Endothelial cell of umbilical vein (primary cell): ENCODE data around the gene DPEP3. TPM values are rescaled to one million over a fixed set of nuclear protein-coding genes. Genes with fewer than 3 reads are reported as not detected.

Source experiments
- BruUV-seq: library from RNA; stranded (reverse); fragments of 400-500 nt; replicated peaks from 2 replicates; lab custom pipeline; 2021; lab: Mats Ljungman, UMichigan
- CTCF ChIA-PET: fragments of 300-600, 350-600 bp; sonication (Branson Sonifier 250); formaldehyde crosslinking; loops from one replicate; lab custom pipeline; 2021; ENCODE audit warnings: antibody characterized with exemption, inconsistent platforms; lab: Charles Lee
- POLR2A ChIA-PET: fragments of 300-600, 350-600 bp; sonication (Branson Sonifier 250); formaldehyde crosslinking; loops from one replicate; lab custom pipeline; 2021; ENCODE audit warnings: antibody characterized with exemption, inconsistent platforms; lab: Charles Lee
- DNase-seq: peaks from one replicate; pipeline ENCODE4 v3.0.0-alpha.2; 2011; ENCODE audit warnings: low read depth, low spot score
- FAIRE-seq: peaks from 2 replicates; lab custom pipeline; 2011; peaks lifted over from hg19 to GRCh38; lab: Jason Lieb, UNC
- H2AFZ ChIP-seq: 2 replicates; pipeline ENCODE4 v1.6.0; 2012; ENCODE audit warnings: low read depth, low read length, control low read depth, inconsistent platforms
- H3K27ac ChIP-seq: 2 replicates; pipeline ENCODE4 v1.5.1; 2011; ENCODE audit warnings: low read depth, mild to moderate bottlenecking, control low read depth, low read length, moderate library complexity; ENCODE audit not compliant: insufficient read depth
- H3K27me3 ChIP-seq, 2 experiments: 2 replicates each; pipeline versions ENCODE4 v1.6.0 to v1.6.1; 2011; ENCODE audit warnings: low read length in 2 of 2, mixed read lengths in 1 of 2; ENCODE audit not compliant: control insufficient read depth in 2 of 2, insufficient read depth in 2 of 2
- H3K36me3 ChIP-seq, 2 experiments: 2 replicates in 1 of 2; 3 replicates in 1 of 2; pipeline ENCODE4 v1.5.1; 2011; ENCODE audit warnings: low read length in 2 of 2, mild to moderate bottlenecking in 1 of 2, moderate library complexity in 1 of 2; ENCODE audit not compliant: control insufficient read depth in 2 of 2, insufficient read depth in 2 of 2; ENCODE audit errors: extremely low read depth in 1 of 2
- H3K4me1 ChIP-seq: 3 replicates; pipeline ENCODE4 v1.5.1; 2011; ENCODE audit warnings: mild to moderate bottlenecking, low read length; ENCODE audit not compliant: control insufficient read depth, insufficient read depth; ENCODE audit errors: extremely low read depth
- H3K4me2 ChIP-seq: 2 replicates; pipeline ENCODE4 v1.6.1; 2011; ENCODE audit warnings: low read length, control low read depth, mixed read lengths; ENCODE audit not compliant: insufficient read depth
- H3K4me3 ChIP-seq, 3 experiments: fragments of 200-600 bp in 1 of 3; sonication (generic), shearing (Covaris generic) in 1 of 3; replicated peaks in 1 of 3; 2 replicates each; pipeline ENCODE4 v1.5.1; 2011 to 2016; ENCODE audit warnings: control low read depth in 3 of 3, low read length in 3 of 3, mild to moderate bottlenecking in 2 of 3, inconsistent platforms in 1 of 3, low read depth in 1 of 3, moderate library complexity in 1 of 3; ENCODE audit not compliant: insufficient read depth in 1 of 3
- H3K79me2 ChIP-seq: 2 replicates; pipeline ENCODE4 v1.6.0; 2012; ENCODE audit warnings: low read length, inconsistent platforms; ENCODE audit not compliant: control insufficient read depth, insufficient read depth
- H3K9ac ChIP-seq: replicated peaks from 2 replicates; pipeline ENCODE3; 2011; ENCODE audit warnings: low read length, control low read depth; ENCODE audit not compliant: insufficient read depth; ENCODE audit errors: extremely low read depth
- H3K9me1 ChIP-seq: replicated peaks from 3 replicates; pipeline ENCODE4 v1.6.0; 2011; ENCODE audit warnings: mild to moderate bottlenecking, low read length; ENCODE audit not compliant: control insufficient read depth, insufficient read depth; ENCODE audit errors: extremely low read depth
- H3K9me3 ChIP-seq: replicated peaks from 2 replicates; pipeline ENCODE4 v1.5.1; 2012; ENCODE audit warnings: low read length, inconsistent platforms; ENCODE audit not compliant: control insufficient read depth, insufficient read depth
- H4K20me1 ChIP-seq: replicated peaks from 2 replicates; pipeline ENCODE3; 2011; ENCODE audit warnings: mild to moderate bottlenecking, low read length; ENCODE audit not compliant: control insufficient read depth, insufficient read depth; ENCODE audit errors: extremely low read depth
- CTCF ChIP-seq, 2 donors: IDR thresholded peaks; 1 replicate in 1 of 2; 2 replicates in 1 of 2; pipeline ENCODE4 v1.5.1; 2011; ENCODE audit warnings: low read length in 2 of 2, mild to moderate bottlenecking in 2 of 2, moderate library complexity in 2 of 2, control low read depth in 1 of 2, inconsistent platforms in 1 of 2, low read depth in 1 of 2; ENCODE audit not compliant: insufficient read depth in 1 of 2; ENCODE audit errors: extremely low read depth in 1 of 2
- EZH2 ChIP-seq: IDR thresholded peaks from 2 replicates; pipeline ENCODE4 v1.6.1; 2012; ENCODE audit warnings: borderline replicate concordance, low read depth, mild to moderate bottlenecking, moderate library complexity, low read length, inconsistent platforms; ENCODE audit not compliant: severe bottlenecking
- FOS ChIP-seq: IDR thresholded peaks from 2 replicates; pipeline ENCODE4 v1.6.1; 2011; ENCODE audit warnings: mild to moderate bottlenecking, low read length, moderate library complexity, borderline replicate concordance; ENCODE audit not compliant: insufficient read depth
- GATA2 ChIP-seq: IDR thresholded peaks from 2 replicates; pipeline ENCODE4 v1.7.0; 2011; ENCODE audit warnings: low read depth, mild to moderate bottlenecking, moderate library complexity, mixed read lengths, low read length; ENCODE audit not compliant: insufficient read length, insufficient read depth
- JUN ChIP-seq: IDR thresholded peaks from 2 replicates; pipeline ENCODE4 v1.6.1; 2011; ENCODE audit warnings: borderline replicate concordance, low read depth; ENCODE audit not compliant: insufficient read length, insufficient read depth
- MAX ChIP-seq: IDR thresholded peaks from 2 replicates; pipeline ENCODE4 v1.6.1; 2011; ENCODE audit not compliant: insufficient read depth, insufficient read length
- MYC ChIP-seq: IDR thresholded peaks from one replicate; pipeline ENCODE4 v1.6.1; 2011; ENCODE audit warnings: mild to moderate bottlenecking, low read depth, low read length
- POLR2A ChIP-seq: IDR thresholded peaks from 2 replicates; pipeline ENCODE4 v1.6.1; 2012; ENCODE audit warnings: low read depth, mild to moderate bottlenecking, control low read depth, low read length
- POLR2AphosphoS5 ChIP-seq: IDR thresholded peaks from 2 replicates; pipeline ENCODE4 v1.6.1; 2012; ENCODE audit warnings: low read depth, mild to moderate bottlenecking, control low read depth, low read length, moderate library complexity; ENCODE audit not compliant: insufficient read depth
- dilution Hi-C: fragments of 300-500 bp; cut with MboI; formaldehyde crosslinking; loops from one replicate; pipeline ENCODE4 v1.15.0; 2019; ENCODE audit warnings: low sequenced_read_pairs; ENCODE audit not compliant: extremely low pct_ligation_motif_present
- intact Hi-C: fragments of 100-400 bp; cut with micrococcal nuclease; formaldehyde crosslinking; loops from one replicate; pipeline ENCODE4 v1.10.0; 2022
- polyA plus RNA-seq, 4 experiments: library from polyadenylated mRNA; depleted of rRNA in 3 of 4; stranded (reverse) in 3 of 4; unstranded in 1 of 4; fragments of >200 nt; gene quantifications; 2 replicates each; pipeline versions ENCODE4 v1.2.1 to v1.2.3, GENCODE V29; 2011 to 2012; ENCODE audit warnings: missing spikeins in 1 of 4
- total RNA-seq: library from RNA; stranded (reverse); gene quantifications from 2 replicates; pipeline ENCODE4 v1.2.3, GENCODE V29; 2021

The DPEP3 gene
- total and polyA plus RNA-seq, 2 donors (not counting 3 experiments of a cell fraction or from before 2014, with no cell fraction given): 0.06 TPM; not detected in 1

DNA sequence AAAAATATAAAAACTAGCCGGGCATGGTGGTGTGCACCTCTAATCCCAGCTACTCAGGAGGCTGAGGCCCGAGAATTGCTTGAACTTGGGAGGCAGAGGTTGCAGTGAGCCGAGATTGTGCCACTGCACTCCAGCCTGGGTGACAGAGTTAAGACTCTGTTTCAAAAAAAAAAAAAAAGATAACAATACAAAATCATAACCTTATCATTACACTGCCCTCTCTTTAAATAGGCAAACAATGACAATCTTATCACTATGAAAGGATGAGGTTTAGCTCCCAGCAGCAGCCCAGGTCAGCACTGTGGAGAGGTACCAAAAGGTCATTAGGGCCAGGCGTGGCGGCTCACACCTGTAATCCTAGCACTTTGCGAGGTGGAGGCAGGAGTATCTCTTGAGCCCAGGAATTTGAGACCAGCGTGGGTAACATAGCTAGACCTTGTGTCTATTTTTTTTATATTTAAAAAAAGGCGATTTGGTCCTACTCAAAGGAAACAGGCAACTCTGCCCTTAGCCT is 38.9 kb upstream of the DPEP3 start:
- no TSS peak for BruUV-seq
- TF ChIP-seq CTCF (IDR thresholded peaks at IDR 0.05; ENCODE audit: extremely low read depth in 1 of 2, insufficient read depth in 1 of 2, low read depth in 1 of 2, low read length in 2 of 2): no peak
- TF ChIP-seq GATA2: no peak
- no peak for TF ChIP-seq POLR2AphosphoS5
- no peak for TF ChIP-seq EZH2
- no peak for TF ChIP-seq FOS
- no peak for TF ChIP-seq JUN
- no peak for TF ChIP-seq MAX
- TF ChIP-seq MYC: no peak
- no peak for TF ChIP-seq POLR2A
- H2AFZ ChIP-seq: no peak overlapping the region
- no peak overlapping the region for H3K27ac ChIP-seq
- no peaks in the 10 kb centered on the region for H3K9me3 ChIP-seq
- ChIA-PET CTCF (interaction anchor here (1.6 to 1.8 kb wide), 2 partner anchors 21 kb away, joined by 3 to 10 read pairs; no protein-coding TSS in a partner anchor), POLR2A (no interaction called here)
- FAIRE-seq (no peak), DNase-seq (no peak)
- intact Hi-C loops (no loop called here), dilution Hi-C loops (no loop called here)
- H3K9ac ChIP-seq: no peak overlapping the region
- no peak overlapping the region for H3K4me2 ChIP-seq
- peaks cover 27% of the 10 kb centered on the region for H3K79me2 ChIP-seq
- H3K4me3 ChIP-seq: no peak overlapping the region
- H3K27me3 ChIP-seq: no peaks in the 10 kb centered on the region
- no peaks in the 10 kb centered on the region for H4K20me1 ChIP-seq
- H3K9me1 ChIP-seq: no peaks in the 10 kb centered on the region
- peaks cover 14% of the 10 kb centered on the region for H3K4me1 ChIP-seq
- H3K36me3 ChIP-seq: peaks cover 0 to 2% of the 10 kb centered on the region in 2 experiments
